Dendritic cell treated with granulocyte-macrophage colony-stimulating factor and Interleukin-4, amounts not matched to agents 40 ng/mL and 50 ng/mL, for 4 days (primary cell): ENCODE data around the gene HARS2.
"Not testable (repeated sequence)": the region's sequence is repeated elsewhere in the genome, so short reads cannot be mapped to it uniquely, and the experiment has no call there.

Experiments used
- H3K27ac Mint-ChIP-seq: one replicate; pipeline ENCODE4 v1.8.0; 2022; ENCODE audit warnings: mild to moderate bottlenecking, mixed read lengths
- H3K27me3 Mint-ChIP-seq: one replicate; pipeline ENCODE4 v1.8.0; 2022; ENCODE audit warnings: mild to moderate bottlenecking, mixed read lengths
- H3K36me3 Mint-ChIP-seq: one replicate; pipeline ENCODE4 v1.8.0; 2022; ENCODE audit warnings: low read depth, mixed read lengths
- H3K4me1 Mint-ChIP-seq: one replicate; pipeline ENCODE4 v1.8.0; 2022; ENCODE audit warnings: low read depth, mixed read lengths
- H3K4me3 Mint-ChIP-seq: one replicate; pipeline ENCODE4 v1.8.0; 2022; ENCODE audit warnings: mild to moderate bottlenecking, moderate library complexity, mixed read lengths
- H3K9me3 Mint-ChIP-seq: one replicate; pipeline ENCODE4 v1.8.0; 2022; ENCODE audit warnings: mixed read lengths
- intact Hi-C: fragments of 100-400 bp; cut with micrococcal nuclease; formaldehyde crosslinking; loops from one replicate; pipeline ENCODE4 v1.15.0; 2022

Gene HARS2

DNA sequence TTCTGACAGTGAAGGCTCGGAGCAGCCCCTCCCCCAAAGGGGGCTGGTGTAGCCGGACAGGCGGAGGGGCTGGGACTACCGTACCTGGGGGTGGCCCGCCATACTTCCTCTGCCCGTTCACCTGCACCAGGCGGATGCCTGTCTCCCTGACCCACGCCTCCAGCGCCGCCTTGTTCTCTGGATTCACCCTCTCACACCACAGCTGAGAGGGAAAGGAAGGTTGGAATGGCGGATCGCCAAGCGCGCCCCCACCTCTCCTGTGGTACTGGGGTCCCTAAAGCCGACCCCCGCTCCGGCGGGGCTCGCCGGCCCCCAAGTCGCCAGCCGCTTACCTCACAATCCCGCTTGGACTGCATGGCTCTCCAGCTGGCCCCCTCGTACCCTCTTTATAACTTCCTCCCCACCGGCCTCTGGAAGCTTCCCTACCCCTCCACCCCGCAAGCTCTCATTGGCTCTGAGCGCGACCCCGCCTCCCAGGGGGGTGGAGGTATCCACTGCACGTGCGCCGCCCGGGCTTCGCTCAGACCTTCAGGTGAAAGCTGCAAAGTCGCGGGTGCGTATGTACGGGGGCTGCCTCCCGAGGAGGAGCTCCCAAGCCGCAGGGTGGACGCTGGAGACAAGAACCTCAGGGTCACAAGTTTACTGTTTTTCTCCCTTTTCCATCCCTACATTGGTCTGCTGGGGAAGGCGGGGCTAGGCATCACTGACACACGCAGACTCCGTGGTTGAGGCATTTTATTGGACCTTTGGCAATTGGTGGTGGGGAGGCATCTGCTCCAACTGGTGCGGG lies 17.9 kb upstream of the HARS2 start, which contains the start of gene DND1:
Gene DND1, minus strand, starts transcription at position 390 of the 790 bp plus-strand sequence. Its CDS starts 34 bp downstream, at position 356.
- H3K4me1 Mint-ChIP-seq = no peaks in the 10 kb centered on the region
- H3K4me3 Mint-ChIP-seq = no peak within 1 kb of the TSS
- H3K27ac Mint-ChIP-seq = no peak within 1 kb of the TSS
- H3K9me3 Mint-ChIP-seq = no peaks in the 10 kb centered on the region
- H3K36me3 Mint-ChIP-seq = peaks cover 100% of the 10 kb centered on the region
- intact Hi-C loops = no loop called here
- H3K27me3 Mint-ChIP-seq = no peaks in the 10 kb centered on the region

DNA sequence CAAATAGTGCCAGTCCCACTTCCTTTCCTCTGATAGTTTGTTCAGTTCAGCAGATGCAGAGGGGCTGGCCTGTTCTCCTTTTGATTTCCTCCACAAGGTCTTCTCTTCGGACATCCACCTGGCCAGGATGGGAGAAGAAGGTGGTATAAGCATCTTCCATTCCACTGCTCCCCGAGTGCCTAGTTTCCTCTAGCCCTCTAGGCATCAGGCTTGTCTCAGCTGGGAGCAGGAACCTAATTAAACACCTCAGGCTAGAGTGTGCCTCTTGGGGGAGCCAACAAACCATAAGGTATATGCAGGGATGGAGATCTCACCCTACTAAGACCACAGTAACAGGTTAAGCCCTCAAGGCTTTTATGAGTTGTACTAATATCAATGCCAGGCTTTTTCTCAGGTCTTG lies 17.0 kb upstream of the HARS2 start:
- intact Hi-C loops = no loop called here
- H3K4me3 Mint-ChIP-seq = no peak overlapping the region
- no peak overlapping the region for H3K27ac Mint-ChIP-seq
- H3K4me1 Mint-ChIP-seq = no peaks in the 10 kb centered on the region
- no peaks in the 10 kb centered on the region for H3K9me3 Mint-ChIP-seq
- H3K36me3 Mint-ChIP-seq = peaks cover 100% of the 10 kb centered on the region
- no peaks in the 10 kb centered on the region for H3K27me3 Mint-ChIP-seq

- Mint-ChIP-seq H3K27me3 (no peaks in the 10 kb centered on the region), H3K27ac (peak overlapping the region; percentile 6), H3K36me3 (peaks cover 100% of the 10 kb centered on the region), H3K4me3 (no peak overlapping the region), H3K9me3 (no peaks in the 10 kb centered on the region), H3K4me1 (no peaks in the 10 kb centered on the region)
- intact Hi-C loops = no loop called here
Observed at GRCh38 chr5:140674629-140675028, 16.6 kb upstream of the HARS2 start.

- H3K9me3 Mint-ChIP-seq = no peaks in the 10 kb centered on the region
- H3K27me3 Mint-ChIP-seq = no peaks in the 10 kb centered on the region
- peaks cover 95% of the 10 kb centered on the region for H3K36me3 Mint-ChIP-seq
- no peaks in the 10 kb centered on the region for H3K4me1 Mint-ChIP-seq
- H3K4me3 Mint-ChIP-seq = no peak overlapping the region
- intact Hi-C loops = no loop called here
- no peak overlapping the region for H3K27ac Mint-ChIP-seq
Observed at GRCh38 chr5:140677947-140678346, 13.3 kb upstream of the HARS2 start.

DNA sequence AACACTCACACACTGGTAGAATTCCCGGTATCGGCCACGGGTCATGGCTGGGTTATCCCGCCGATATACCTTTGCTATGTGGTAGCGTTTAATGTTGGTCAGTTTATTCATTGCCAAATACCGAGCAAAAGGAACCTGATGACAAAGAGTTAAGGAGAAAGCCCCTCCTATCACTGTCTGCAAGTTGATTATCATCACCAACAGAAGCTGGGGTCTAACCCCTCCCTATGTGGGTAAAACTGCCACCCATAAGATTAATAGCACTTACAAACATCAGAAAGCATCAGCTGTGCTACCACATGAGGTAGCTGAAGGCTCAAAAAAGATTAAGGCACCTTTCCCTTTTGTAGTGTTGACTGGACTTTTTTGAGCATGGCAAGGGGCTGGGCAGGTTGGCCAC lies 12.3 kb upstream of the HARS2 start:
- Mint-ChIP-seq H3K36me3 (peaks cover 95% of the 10 kb centered on the region), H3K9me3 (no peaks in the 10 kb centered on the region), H3K4me1 (no peaks in the 10 kb centered on the region), H3K4me3 (no peak overlapping the region), H3K27ac (no peak overlapping the region), H3K27me3 (no peaks in the 10 kb centered on the region)
- intact Hi-C loops = no loop called here

DNA sequence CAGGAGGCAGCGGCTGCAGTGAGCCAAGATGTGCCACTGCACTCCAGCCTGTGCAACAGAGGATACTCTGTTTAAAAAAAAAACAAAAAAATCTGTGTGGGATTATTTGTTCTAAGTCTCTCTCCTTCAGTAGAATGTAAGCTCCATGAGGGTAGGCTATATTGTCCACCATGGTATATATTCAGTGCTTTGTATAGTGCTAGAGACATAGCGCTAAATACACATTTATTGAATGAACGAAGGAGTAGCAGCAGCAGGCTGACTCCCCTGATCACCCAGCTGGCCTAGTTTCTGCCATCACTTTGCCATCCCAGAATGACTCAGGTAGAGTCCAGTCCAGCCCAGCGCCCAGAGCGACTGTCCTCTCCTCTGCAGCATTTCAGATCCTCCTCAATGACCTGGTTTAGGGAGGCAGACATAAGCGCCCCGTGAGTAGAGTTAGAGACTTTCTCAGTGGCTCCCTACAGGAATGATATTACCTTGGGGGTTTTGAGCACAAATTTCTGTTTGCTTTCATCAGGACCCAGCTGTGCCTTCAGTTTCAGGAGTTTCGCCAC lies 801 bp upstream of the HARS2 start:
- H3K27ac Mint-ChIP-seq = peak overlapping the region; percentile 92
- H3K4me3 Mint-ChIP-seq = peak overlapping the region; percentile 98
- H3K27me3 Mint-ChIP-seq = no peaks in the 10 kb centered on the region
- H3K4me1 Mint-ChIP-seq = peaks cover 26% of the 10 kb centered on the region
- no peaks in the 10 kb centered on the region for H3K9me3 Mint-ChIP-seq
- intact Hi-C loops = loop anchor here (2.0 to 10.0 kb wide), 3 partner anchors 43 to 286 kb away; partner anchors contain the start of genes ANKHD1, EIF4EBP3, IK and NDUFA2
- H3K36me3 Mint-ChIP-seq = peaks cover 74% of the 10 kb centered on the region

DNA sequence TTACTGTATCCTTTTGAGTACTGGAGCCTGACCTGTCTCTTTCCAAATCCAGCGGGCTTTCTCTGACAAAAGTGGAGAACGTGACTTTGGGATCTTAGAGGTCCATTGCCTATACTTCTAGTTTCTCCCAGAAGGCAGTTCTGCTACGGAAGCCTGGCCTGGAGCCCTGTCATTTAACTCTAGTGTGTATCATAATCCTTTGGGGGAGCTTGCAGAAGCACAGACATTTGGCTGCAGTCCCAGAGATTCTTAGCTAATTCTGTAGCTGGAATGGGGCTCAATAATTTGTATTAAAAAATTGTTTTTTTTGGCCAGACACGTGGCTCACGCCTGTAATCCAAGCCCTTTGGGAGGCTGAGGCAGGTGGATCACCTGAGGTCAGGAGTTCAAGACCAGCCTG lies 3.0 kb downstream of the HARS2 start:
- intact Hi-C loops = loop anchor here (5.0 to 10.0 kb wide), 2 partner anchors 47 to 289 kb away; partner anchors contain the start of genes ANKHD1, IK and NDUFA2
- Mint-ChIP-seq H3K36me3 (peaks cover 85% of the 10 kb centered on the region), H3K9me3 (no peaks in the 10 kb centered on the region), H3K27me3 (no peaks in the 10 kb centered on the region), H3K27ac (no peak overlapping the region), H3K4me3 (no peak overlapping the region), H3K4me1 (peaks cover 26% of the 10 kb centered on the region)

- peaks cover 88% of the 10 kb centered on the region for H3K36me3 Mint-ChIP-seq
- no peak overlapping the region for H3K27ac Mint-ChIP-seq
- H3K27me3 Mint-ChIP-seq = no peaks in the 10 kb centered on the region
Observed at GRCh38 chr5:140696891-140697492, 5.7 kb downstream of the HARS2 start.

DNA sequence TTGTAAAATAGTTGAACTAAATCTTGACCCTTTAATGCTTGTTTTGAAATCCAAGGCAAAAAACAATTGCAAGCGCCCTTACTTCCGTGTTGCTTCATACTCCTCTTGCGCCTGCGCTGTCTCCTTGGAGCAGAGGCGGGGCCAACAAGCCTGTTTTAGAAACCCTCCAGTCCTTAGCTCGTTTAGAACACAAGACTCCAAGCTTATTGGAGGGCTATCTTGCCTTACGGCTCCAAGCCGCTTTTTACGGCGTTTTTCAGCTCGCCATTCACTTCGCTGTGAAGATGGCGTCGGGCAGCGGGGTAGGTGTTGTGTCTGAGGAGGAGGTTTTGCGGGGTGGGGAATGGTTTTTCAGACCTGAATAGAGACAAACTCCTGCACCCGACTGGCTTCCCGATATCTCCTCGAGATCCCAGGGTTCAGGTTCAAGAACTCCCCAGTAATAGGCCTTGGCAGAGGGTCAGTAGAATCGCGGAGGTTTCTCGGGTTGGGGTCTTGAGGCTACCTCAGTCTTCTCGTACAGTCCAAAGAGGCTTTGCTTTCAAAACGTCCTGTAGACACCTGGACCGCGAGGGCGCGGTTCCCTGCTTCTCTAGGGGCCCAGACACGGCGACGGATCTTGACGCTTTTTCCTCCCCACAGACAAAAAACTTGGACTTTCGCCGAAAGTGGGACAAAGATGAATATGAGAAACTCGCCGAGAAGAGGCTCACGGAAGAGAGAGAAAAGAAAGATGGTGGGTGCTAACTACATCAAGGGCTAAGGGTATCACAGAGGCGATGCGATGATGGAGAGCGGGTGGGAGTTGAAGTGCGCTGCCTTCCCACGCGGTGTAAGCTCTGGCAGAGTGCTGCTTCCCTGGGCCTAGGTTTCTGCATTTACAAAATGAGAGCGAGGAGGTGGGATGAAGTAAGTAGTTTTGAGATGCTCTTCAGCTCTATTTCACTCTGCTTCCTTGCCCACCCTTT lies 9.2 kb downstream of the HARS2 start, which contains the start of gene ZMAT2:
Gene ZMAT2, plus strand, starts transcription at position 271 of the 968 bp plus-strand sequence. Its CDS starts 14 bp downstream, at position 285.
- Mint-ChIP-seq H3K27ac (peak within 1 kb of the TSS; percentile 94), H3K9me3 (no peaks in the 10 kb centered on the region), H3K4me1 (peaks cover 28% of the 10 kb centered on the region), H3K4me3 (peak within 1 kb of the TSS; percentile 97), H3K27me3 (no peaks in the 10 kb centered on the region), H3K36me3 (peaks cover 95% of the 10 kb centered on the region)
- intact Hi-C loops = loop anchor here (1.0 kb wide), 1 partner anchor 11 kb away; no protein-coding TSS in a partner anchor

More at GRCh38 chr5:140696891-140697492, 5.7 kb downstream of the HARS2 start:
- H3K4me3 Mint-ChIP-seq = no peak overlapping the region
- no peaks in the 10 kb centered on the region for H3K9me3 Mint-ChIP-seq
- H3K4me1 Mint-ChIP-seq = peaks cover 32% of the 10 kb centered on the region
- intact Hi-C loops = loop anchor here (10.0 kb wide), 1 partner anchor 292 kb away; the partner anchor contains the start of gene ANKHD1

GRCh38 chr5:140707812-140708211 lies 16.6 kb downstream of the HARS2 start:
- intact Hi-C loops = no loop called here
- peaks cover 60% of the 10 kb centered on the region for H3K36me3 Mint-ChIP-seq
- H3K4me1 Mint-ChIP-seq = peaks cover 29% of the 10 kb centered on the region
- H3K27ac Mint-ChIP-seq = no peak overlapping the region
- H3K27me3 Mint-ChIP-seq = no peaks in the 10 kb centered on the region
- no peaks in the 10 kb centered on the region for H3K9me3 Mint-ChIP-seq
- H3K4me3 Mint-ChIP-seq = no peak overlapping the region

- peaks cover 33% of the 10 kb centered on the region for H3K4me1 Mint-ChIP-seq
- H3K27me3 Mint-ChIP-seq, H3K27ac Mint-ChIP-seq, H3K9me3 Mint-ChIP-seq, intact Hi-C loops, H3K4me3 Mint-ChIP-seq: not testable (repeated sequence)
- peaks cover 50% of the 10 kb centered on the region for H3K36me3 Mint-ChIP-seq
Observed at GRCh38 chr5:140708787-140709186, 17.5 kb downstream of the HARS2 start.

DNA sequence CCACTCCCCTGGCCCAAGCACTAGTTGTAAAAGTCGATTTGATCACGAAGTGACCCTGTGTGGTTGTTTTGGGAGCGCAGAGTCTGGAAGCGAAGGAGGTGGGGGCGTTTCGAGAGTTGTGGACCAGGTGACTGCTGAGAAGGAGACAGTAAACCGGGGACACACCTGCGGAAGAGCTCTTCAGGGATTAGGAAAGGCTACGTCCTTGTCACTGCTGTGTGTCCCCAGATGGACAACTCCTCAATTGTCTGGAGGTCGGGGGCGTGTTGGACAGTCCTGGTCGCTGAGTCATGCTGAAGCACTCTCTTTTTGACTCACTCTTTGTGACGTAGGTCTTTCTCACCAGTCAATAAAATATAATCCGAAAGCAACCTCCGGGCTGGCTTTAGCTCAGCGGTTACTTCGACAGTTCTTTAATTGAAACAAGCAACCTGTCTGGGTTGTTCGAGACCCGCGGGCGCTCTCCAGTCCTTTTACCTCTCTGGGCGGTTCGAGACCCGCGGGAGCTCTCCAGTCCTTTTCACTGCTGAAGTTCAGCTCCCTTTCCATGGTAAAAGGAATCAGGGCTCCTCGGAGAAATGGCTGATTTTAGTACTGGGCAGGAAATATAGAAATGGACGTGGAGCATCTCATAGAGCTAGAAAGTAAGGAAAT lies 19.8 kb downstream of the HARS2 start:
- Mint-ChIP-seq H3K27me3 (no peaks in the 10 kb centered on the region), H3K27ac (peak overlapping the region; percentile 95), H3K4me3 (peak overlapping the region; percentile 87), H3K36me3 (peaks cover 27% of the 10 kb centered on the region), H3K4me1 (peaks cover 33% of the 10 kb centered on the region), H3K9me3 (no peaks in the 10 kb centered on the region)
- intact Hi-C loops = loop anchor here (1.0 to 5.0 kb wide), 3 partner anchors 11 to 164 kb away; partner anchors contain the start of genes EIF4EBP3, WDR55 and ZMAT2
